ENCODE measurements around the gene S1PR4.

- TF ChIP-seq CTCF (IDR thresholded peaks at IDR 0.05; ENCODE audit: low read depth, low read length) (no peak), POLR2A (IDR thresholded peaks at IDR 0.05; ENCODE audit: extremely low read depth, insufficient read length) (no peak), MAX (IDR thresholded peaks at IDR 0.05; ENCODE audit: low read depth, low read length) (no peak)
Observed at GRCh38 chr19:3149526-3150505, 28.8 kb upstream of the S1PR4 start.

All from NB4 (cell line).